Keratinocyte (primary cell): ENCODE data around the gene LCE1E. TPM values are rescaled to one million over a fixed set of nuclear protein-coding genes. Genes with fewer than 3 reads are reported as not detected.

Experiments
- DNase-seq: peaks from one replicate; pipeline ENCODE4 v3.0.0-alpha.2; 2011; ENCODE audit warnings: low read depth, missing footprints, low spot score
- FAIRE-seq: peaks from 2 replicates; lab custom pipeline; 2011; peaks lifted over from hg19 to GRCh38; lab: Jason Lieb, UNC
- H2AFZ ChIP-seq: 2 replicates; pipeline ENCODE4 v1.6.0; 2012; ENCODE audit warnings: low read length, control low read depth, inconsistent platforms; ENCODE audit not compliant: control insufficient read depth
- H3K27ac ChIP-seq: 2 replicates; pipeline ENCODE4 v1.5.1; 2011; ENCODE audit warnings: low read length; ENCODE audit not compliant: control insufficient read depth, insufficient read depth
- H3K27me3 ChIP-seq: 3 replicates; pipeline ENCODE4 v1.6.0; 2011; ENCODE audit warnings: low read length; ENCODE audit not compliant: control insufficient read depth, insufficient read depth; ENCODE audit errors: extremely low read depth
- H3K36me3 ChIP-seq, 2 experiments: 2 replicates in 1 of 2; 3 replicates in 1 of 2; pipeline ENCODE4 v1.5.1; 2011; ENCODE audit warnings: low read length in 2 of 2, mild to moderate bottlenecking in 1 of 2; ENCODE audit not compliant: control insufficient read depth in 2 of 2, insufficient read depth in 2 of 2; ENCODE audit errors: extremely low read depth in 1 of 2
- H3K4me1 ChIP-seq: 3 replicates; pipeline ENCODE4 v1.5.1; 2011; ENCODE audit warnings: low read length; ENCODE audit not compliant: control insufficient read depth, insufficient read depth; ENCODE audit errors: extremely low read depth
- H3K4me2 ChIP-seq: 3 replicates; pipeline ENCODE4 v1.6.0; 2011; ENCODE audit warnings: low read depth, low read length; ENCODE audit not compliant: control insufficient read depth, insufficient read depth; ENCODE audit errors: extremely low read depth
- H3K4me3 ChIP-seq, 3 experiments: fragments of 200-600 bp in 1 of 3; sonication (generic) in 1 of 3; 2 replicates in 2 of 3; 3 replicates in 1 of 3; pipeline ENCODE4 v1.5.1; 2011 to 2016; ENCODE audit warnings: low read length in 3 of 3, mild to moderate bottlenecking in 3 of 3, control low read depth in 2 of 3, inconsistent platforms in 1 of 3, low read depth in 1 of 3, mixed read lengths in 1 of 3, mixed run types in 1 of 3, moderate library complexity in 1 of 3; ENCODE audit not compliant: control insufficient read depth in 2 of 3, insufficient read depth in 2 of 3; ENCODE audit errors: extremely low read depth in 1 of 3
- H3K79me2 ChIP-seq: 2 replicates; pipeline ENCODE4 v1.6.0; 2012; ENCODE audit warnings: low read length; ENCODE audit not compliant: control insufficient read depth, insufficient read depth
- H3K9ac ChIP-seq: 3 replicates; pipeline ENCODE4 v1.6.0; 2011; ENCODE audit warnings: low read length; ENCODE audit not compliant: control insufficient read depth, insufficient read depth; ENCODE audit errors: extremely low read depth
- H3K9me1 ChIP-seq: 3 replicates; pipeline ENCODE4 v1.6.0; 2011; ENCODE audit warnings: low read length; ENCODE audit not compliant: control insufficient read depth, insufficient read depth; ENCODE audit errors: extremely low read depth
- H3K9me3 ChIP-seq: 2 replicates; pipeline ENCODE4 v1.5.1; 2012; ENCODE audit warnings: low read depth, low read length; ENCODE audit not compliant: control insufficient read depth
- H4K20me1 ChIP-seq: 3 replicates; pipeline ENCODE4 v1.6.0; 2011; ENCODE audit warnings: low read length; ENCODE audit not compliant: control insufficient read depth, insufficient read depth; ENCODE audit errors: extremely low read depth
- CTCF ChIP-seq, 3 experiments: IDR thresholded peaks in 1 of 3; conservative IDR thresholded peaks in 1 of 3; optimal IDR thresholded peaks in 1 of 3; 2 replicates in 2 of 3; 3 replicates in 1 of 3; pipeline versions ENCODE3 to v1.5.1; 2011; ENCODE audit warnings: low read length in 3 of 3, mild to moderate bottlenecking in 3 of 3, moderate library complexity in 2 of 3, control low read depth in 1 of 3, inconsistent platforms in 1 of 3; ENCODE audit not compliant: insufficient read depth in 2 of 3; ENCODE audit errors: extremely low read depth in 1 of 3
- EZH2 ChIP-seq: IDR thresholded peaks from one replicate; pipeline ENCODE4 v1.6.1; 2012; ENCODE audit warnings: inconsistent platforms, mild to moderate bottlenecking, low read length, moderate library complexity
- dilution Hi-C: fragments of 300-500 bp; cut with MboI; formaldehyde crosslinking; loops from one replicate; pipeline ENCODE4 v1.7.0; 2020; ENCODE audit warnings: low sequenced_read_pairs; ENCODE audit not compliant: extremely low pct_ligation_motif_present
- polyA plus RNA-seq, 5 experiments: library from polyadenylated mRNA; depleted of rRNA in 3 of 5; stranded (reverse) in 3 of 5; stranded (forward) in 1 of 5; unstranded in 1 of 5; fragments of >200 nt; gene quantifications; 1 replicate in 1 of 5; 2 replicates in 3 of 5; 3 replicates in 1 of 5; pipeline versions ENCODE4 v1.2.1 to v1.2.3, GENCODE V29; 2011 to 2012; ENCODE audit warnings: missing spikeins in 2 of 5, low read depth in 1 of 5, low replicate concordance in 1 of 5

Gene LCE1E
- polyA plus RNA-seq, 1 donor (not counting 4 experiments of a cell fraction or from before 2014, with no cell fraction given), result 1.0 TPM

GRCh38 chr1:152739841-152740240 is 46.2 kb upstream of the LCE1E start:
- Histone ChIP-seq H2AFZ (peak overlapping the region; percentile 42), H3K27me3 (no peaks in the 10 kb centered on the region), H3K9me1 (no peaks in the 10 kb centered on the region), H3K4me3 (no peak overlapping the region), H3K27ac (no peak overlapping the region), H3K79me2 (no peaks in the 10 kb centered on the region), H3K9me3 (no peaks in the 10 kb centered on the region), H3K4me2 (peak overlapping the region; percentile 39), H3K9ac (no peak overlapping the region), H3K4me1 (peaks cover 37% of the 10 kb centered on the region), H3K36me3 (no peaks in the 10 kb centered on the region), H4K20me1 (no peaks in the 10 kb centered on the region)
- no peak for DNase-seq
- no peak for TF ChIP-seq EZH2
- dilution Hi-C loops, result no loop called here
- FAIRE-seq, result peak; percentile 92

GRCh38 chr1:152741656-152742055 is 44.4 kb upstream of the LCE1E start:
- TF ChIP-seq EZH2 (no peak), CTCF (optimal IDR thresholded peaks at IDR 0.05 in 1 of 3, IDR thresholded peaks at IDR 0.05 in 1 of 3, conservative IDR thresholded peaks at IDR 0.05 in 1 of 3; ENCODE audit: extremely low read depth in 1 of 3, insufficient read depth in 2 of 3, low read length in 3 of 3) (no peak)
- Histone ChIP-seq H3K4me1 (peaks cover 47% of the 10 kb centered on the region), H3K27me3 (no peaks in the 10 kb centered on the region), H3K36me3 (no peaks in the 10 kb centered on the region), H2AFZ (no peak overlapping the region), H3K9me1 (no peaks in the 10 kb centered on the region), H3K79me2 (no peaks in the 10 kb centered on the region), H3K9me3 (no peaks in the 10 kb centered on the region), H4K20me1 (no peaks in the 10 kb centered on the region), H3K4me3 (no peak overlapping the region), H3K4me2 (no peak overlapping the region), H3K9ac (no peak overlapping the region), H3K27ac (no peak overlapping the region)
- FAIRE-seq, result no peak
- dilution Hi-C loops, result no loop called here
- no peak for DNase-seq
